K562 (cell line): ENCODE measurements around the gene TMEM88. TPM values are rescaled to one million over a fixed set of nuclear protein-coding genes. Genes with fewer than 3 reads are reported as not detected.
A peak's percentile ranks its signal among the peaks of the same experiment; 100 is the strongest.

Experiments used
- BMI1 ChIP-seq: fragments of 150-350 bp; IDR thresholded peaks from 2 replicates; pipeline ENCODE4 v1.6.1; 2014; ENCODE audit warnings: low read length
- CHD1 ChIP-seq: fragments of 200-600 bp; sonication (generic); IDR thresholded peaks from one replicate; pipeline ENCODE4 v1.6.1; 2012; ENCODE audit warnings: mild to moderate bottlenecking, moderate library complexity, low read length, inconsistent platforms
- FOXM1 ChIP-seq, 2 experiments: fragments of 450-650 bp in 1 of 2; sonication (generic) in 1 of 2; formaldehyde crosslinking in 1 of 2; IDR thresholded peaks; 2 replicates each; pipeline versions ENCODE4 v1.6.1 to v1.9.0; 2017 to 2022; ENCODE audit warnings: low read depth in 2 of 2, mild to moderate bottlenecking in 2 of 2, missing genetic modification reagents in 1 of 2, moderate library complexity in 1 of 2
- FOXP4 ChIP-seq: sonication (generic); formaldehyde crosslinking; IDR thresholded peaks from 2 replicates; pipeline ENCODE4 v1.8.0; 2022; ENCODE audit warnings: mild to moderate bottlenecking, missing genetic modification reagents, borderline replicate concordance
- GTF2A2 ChIP-seq: IDR thresholded peaks from 2 replicates; pipeline ENCODE4 v1.6.1; 2016; ENCODE audit warnings: mild to moderate bottlenecking, missing genetic modification characterization, missing compliant biosample characterization
- HBP1 ChIP-seq: fragments of 450-650 bp; formaldehyde crosslinking; IDR thresholded peaks from 2 replicates; pipeline ENCODE4 v1.4.0; 2022; ENCODE audit warnings: missing genetic modification characterization
- KDM1A ChIP-seq, 2 experiments: fragments of 450-650 bp; IDR thresholded peaks; 2 replicates each; pipeline ENCODE4 v1.6.1; 2016; ENCODE audit warnings: mild to moderate bottlenecking in 2 of 2
- MAFG ChIP-seq: fragments of 450-650 bp; conservative IDR thresholded peaks from 2 replicates; pipeline ENCODE4 v1.6.1; 2016; ENCODE audit warnings: missing genetic modification characterization, missing compliant biosample characterization
- MTA3 ChIP-seq: fragments of 450-650 bp; formaldehyde crosslinking; IDR thresholded peaks from 2 replicates; pipeline ENCODE4 v1.6.1; 2017; ENCODE audit warnings: mild to moderate bottlenecking, borderline replicate concordance
- PHF8 ChIP-seq: fragments of 200-600 bp; sonication (generic); IDR thresholded peaks from 2 replicates; pipeline ENCODE4 v1.6.1; 2012; ENCODE audit warnings: mixed run types, mild to moderate bottlenecking, inconsistent platforms, low read length, moderate library complexity, borderline replicate concordance
- POU5F1 ChIP-seq: fragments of 150-350 bp; IDR thresholded peaks from 2 replicates; pipeline ENCODE4 v1.6.1; 2014; ENCODE audit warnings: borderline replicate concordance, low read length, low read depth, mild to moderate bottlenecking; ENCODE audit not compliant: partially characterized antibody
- SNIP1 ChIP-seq: fragments of 450-650 bp; IDR thresholded peaks from 2 replicates; pipeline ENCODE4 v1.7.1; 2017; ENCODE audit warnings: low read depth, mild to moderate bottlenecking
- TAF9B ChIP-seq: fragments of 450-650 bp; IDR thresholded peaks from 2 replicates; pipeline ENCODE4 v1.6.1; 2018; ENCODE audit warnings: mild to moderate bottlenecking; ENCODE audit not compliant: partially characterized antibody
- TCFL5 ChIP-seq: fragments of 250-450 bp; sonication (Bioruptor Pico); conservative IDR thresholded peaks from 2 replicates; pipeline ENCODE4 v1.6.1; 2021; ENCODE audit warnings: mild to moderate bottlenecking, moderate library complexity, matching md5 sums
- TEAD4 ChIP-seq, 2 experiments: sonication (generic) in 1 of 2; formaldehyde crosslinking in 1 of 2; IDR thresholded peaks; 2 replicates each; pipeline versions ENCODE4 v1.6.1 to v1.8.0; 2012 to 2022; ENCODE audit warnings: borderline replicate concordance in 1 of 2, inconsistent platforms in 1 of 2, low read length in 1 of 2, mild to moderate bottlenecking in 1 of 2, missing genetic modification reagents in 1 of 2
- ZKSCAN3 ChIP-seq: fragments of 250-450 bp; sonication (Bioruptor Pico); IDR thresholded peaks from 2 replicates; pipeline ENCODE4 v1.4.0; 2020
- ZNF124 ChIP-seq: sonication (generic); formaldehyde crosslinking; IDR thresholded peaks from 2 replicates; pipeline ENCODE4 v1.8.1; 2022; ENCODE audit warnings: missing genetic modification reagents
- ZNF507 ChIP-seq: conservative IDR thresholded peaks from 2 replicates; pipeline ENCODE4 v1.6.1; 2017; ENCODE audit warnings: missing genetic modification characterization, missing compliant biosample characterization
- ZNF609 ChIP-seq: sonication (generic); formaldehyde crosslinking; IDR thresholded peaks from 2 replicates; pipeline ENCODE4 v1.8.1; 2023; ENCODE audit warnings: missing genetic modification reagents, mild to moderate bottlenecking, borderline replicate concordance
- polyA plus RNA-seq, 8 experiments: library from polyadenylated mRNA; depleted of rRNA in 4 of 8; stranded (reverse) in 5 of 8; unstranded in 3 of 8; fragments of >200 nt; fragmentation: Nextera tagmentation in 2 of 8; fragmentation: Illumina TruSeq in 1 of 8; extraction: Ambion mirVana in 2 of 8; extraction: Trizol in 1 of 8; gene quantifications; 2 replicates each; pipeline versions ENCODE4 v1.2.1 to v1.2.3, GENCODE V29; 2011 to 2014; ENCODE audit warnings: inconsistent platforms in 1 of 8, missing spikeins in 1 of 8
- total RNA-seq, 7 experiments: library from RNA; depleted of rRNA in 6 of 7; stranded (reverse); fragments of >200 nt in 6 of 7; fragmentation: Illumina TruSeq in 2 of 7; extraction: Trizol in 2 of 7; gene quantifications; 2 replicates each; pipeline versions ENCODE4 v1.2.1 to v1.2.3, GENCODE V29; 2011 to 2021; ENCODE audit warnings: low replicate concordance in 1 of 7

Gene TMEM88
- total and polyA plus RNA-seq, 9 of the 15 experiments (the other 6 are each of a cell fraction or from before 2014, with no cell fraction given), result 0.10 to 1.4 (median 0.36) TPM; not detected in 3

- TF ChIP-seq TCFL5 (CRISPR knock-in tag) (no peak), BMI1 (no peak), POU5F1 (peak; percentile 62), ZNF609 (CRISPR knock-in tag) (0 out of 2 replicates have a peak, but pooled peaks have one; percentile 5), FOXP4 (CRISPR knock-in tag) (no peak), PHF8 (no peak), HBP1 (no peak), TAF9B (no peak), MAFG (tag) (no peak), TEAD4 (IDR thresholded peaks at IDR 0.05; ENCODE audit: low read length) (peak; percentile 38; the same call in 1 of the 2 replicates), TEAD4 (CRISPR knock-in tag; IDR thresholded peaks at IDR 0.05; ENCODE audit: borderline replicate concordance) (no peak), ZNF124 (CRISPR knock-in tag) (no peak), KDM1A (IDR thresholded peaks at IDR 0.05) (no peak), ZNF507 (tag) (no peak), MTA3 (peak; percentile 98), CHD1 (no peak), ZKSCAN3 (CRISPR knock-in tag) (no peak), FOXM1 (IDR thresholded peaks at IDR 0.05; ENCODE audit: low read depth) (no peak), FOXM1 (CRISPR knock-in tag; IDR thresholded peaks at IDR 0.05; ENCODE audit: low read depth) (no peak), SNIP1 (no peak), GTF2A2 (tag) (no peak)
These were observed 3.1 kb downstream of the TMEM88 start, which contains the start of gene CYB5D1 (continued) for GRCh38 chr17:7857713-7858521.
